Measurements from ENCODE around the gene NSMCE1.
A peak's percentile ranks its signal among the peaks of the same experiment; 100 is the strongest.

The NSMCE1 gene

GRCh38 chr16:27228621-27229501, 39.7 kb downstream of the NSMCE1 start:
- peak; percentile 43 for DNase-seq

DNA sequence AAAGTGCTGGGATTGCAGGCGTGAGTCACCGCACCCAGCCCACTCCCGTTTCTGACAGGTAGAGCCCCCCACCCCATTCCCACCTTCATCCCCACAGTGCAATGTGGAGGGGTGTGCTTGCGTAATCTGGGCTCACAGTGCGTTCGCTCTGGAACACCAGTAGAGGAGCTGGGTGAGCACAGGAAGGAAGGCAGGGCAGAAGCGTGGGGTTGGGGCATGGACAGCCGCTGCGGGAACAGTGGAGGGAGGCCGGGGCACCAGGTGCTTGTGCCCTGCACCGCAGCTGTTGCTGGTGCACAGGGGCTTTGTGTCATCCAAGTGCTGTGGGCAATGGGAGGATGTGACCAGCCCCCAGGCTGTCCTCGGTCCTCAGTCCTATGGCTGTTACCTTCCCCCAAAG, 40.5 kb downstream of the NSMCE1 start:
- no peak for DNase-seq

DNA sequence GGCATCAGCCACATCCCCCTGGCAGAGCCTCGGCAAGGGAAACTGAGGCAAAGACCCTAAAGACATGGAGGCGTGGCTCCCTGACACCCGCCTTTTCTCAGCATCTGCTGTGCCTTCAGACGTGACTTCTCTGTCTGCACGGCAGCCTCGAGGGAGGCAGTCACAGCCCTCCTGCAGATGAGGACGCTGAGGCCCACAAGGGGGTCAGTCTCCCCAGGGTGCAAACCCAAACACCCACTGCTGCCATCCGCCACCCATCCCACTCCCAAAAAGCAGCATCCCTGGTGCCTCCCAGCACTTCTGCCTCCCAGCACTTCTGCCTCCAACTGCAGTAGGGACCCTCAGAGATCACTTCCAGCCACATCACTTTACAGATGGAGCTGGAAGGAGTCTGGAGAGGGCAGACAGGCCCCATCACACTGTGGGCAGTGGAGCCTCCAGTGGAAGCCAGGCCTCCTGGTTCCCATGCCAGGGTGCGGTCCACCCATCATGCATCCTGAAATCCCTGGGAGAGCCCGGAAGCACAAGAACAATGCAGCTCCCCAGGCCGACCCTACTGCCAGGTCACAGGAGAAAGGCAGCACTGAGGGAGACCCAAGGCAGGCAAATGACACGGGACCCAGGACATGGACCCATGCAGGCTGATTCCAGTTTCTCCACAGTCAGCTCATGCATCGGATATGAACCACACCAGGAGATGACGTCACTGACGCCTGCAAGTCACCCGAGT, 41.4 kb downstream of the NSMCE1 start:
- no peak for DNase-seq

DNA sequence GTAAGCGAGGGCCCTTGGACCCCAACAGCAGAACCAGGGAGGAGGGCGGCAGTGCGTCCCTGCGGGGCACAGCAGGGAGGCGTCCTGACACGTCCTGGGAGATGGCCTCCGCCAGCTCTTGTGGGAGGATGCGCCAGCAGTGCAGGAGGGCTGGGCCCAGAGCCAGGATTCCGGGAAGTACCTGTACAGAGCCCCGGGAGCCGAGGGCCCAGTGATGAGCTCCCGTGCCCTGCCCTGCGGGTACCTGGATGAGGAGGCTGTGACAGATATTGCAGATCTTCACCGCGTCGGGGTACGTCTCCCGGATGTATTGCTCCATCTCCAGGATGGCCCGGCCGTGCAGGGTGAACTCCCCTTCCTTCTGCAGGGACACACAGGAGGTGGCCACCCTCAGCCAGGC, 42.1 kb downstream of the NSMCE1 start:
- DNase-seq = peak; percentile 10

GRCh38 chr16:27225536-27226360, 42.8 kb downstream of the NSMCE1 start:
- DNase-seq = no peak

GRCh38 chr16:27224741-27225300, 43.8 kb downstream of the NSMCE1 start:
- no peak for DNase-seq

GRCh38 chr16:27224271-27224737, 44.3 kb downstream of the NSMCE1 start:
- DNase-seq = no peak

DNA sequence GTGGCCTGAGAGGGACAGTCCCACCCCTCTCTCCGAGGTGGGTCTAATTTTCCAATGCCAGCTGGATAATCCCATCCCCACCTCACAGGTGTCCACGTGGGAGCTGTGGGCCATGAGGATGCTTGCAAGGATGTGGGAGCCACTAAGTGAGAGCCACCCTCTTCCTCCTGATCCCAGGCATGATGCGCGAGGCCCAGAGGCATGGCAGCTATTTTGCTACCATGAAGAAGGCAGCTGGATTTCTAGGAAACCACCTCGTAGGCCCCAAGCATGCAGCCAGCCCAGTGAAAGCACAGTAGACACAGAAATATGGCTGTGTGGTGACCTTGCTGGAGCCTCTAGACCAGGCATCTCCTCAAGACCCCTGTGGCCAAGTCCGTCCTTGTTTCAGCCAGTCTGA, 44.9 kb downstream of the NSMCE1 start:
- no peak for DNase-seq

- no peak for DNase-seq
Measured at GRCh38 chr16:27223226-27223610, 45.4 kb downstream of the NSMCE1 start.

GRCh38 chr16:27222249-27223225, 46.0 kb downstream of the NSMCE1 start:
- no peak for DNase-seq

- no peak for DNase-seq
Measured at GRCh38 chr16:27221576-27222248, 46.9 kb downstream of the NSMCE1 start.

GRCh38 chr16:27220991-27221390, 47.6 kb downstream of the NSMCE1 start:
- DNase-seq = no peak

DNA sequence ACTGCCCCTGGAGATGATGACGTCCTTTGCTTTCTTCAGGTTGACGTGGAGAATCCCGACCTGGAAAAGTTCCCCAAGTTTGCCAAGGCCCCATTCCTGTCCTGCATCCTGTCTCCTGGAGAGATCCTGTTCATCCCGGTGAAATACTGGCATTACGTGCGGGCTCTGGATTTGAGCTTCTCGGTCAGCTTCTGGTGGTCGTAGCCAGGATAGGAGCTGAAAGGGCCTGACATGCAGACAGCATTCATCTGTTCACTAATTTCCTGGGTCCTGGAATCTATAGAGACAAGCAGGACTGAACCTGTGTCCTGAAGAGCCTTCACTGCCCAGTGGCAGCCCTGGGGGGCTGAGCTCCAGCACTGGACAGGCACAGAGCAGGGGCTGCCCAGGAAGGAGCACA, 48.0 kb downstream of the NSMCE1 start:
- DNase-seq = no peak

DNA sequence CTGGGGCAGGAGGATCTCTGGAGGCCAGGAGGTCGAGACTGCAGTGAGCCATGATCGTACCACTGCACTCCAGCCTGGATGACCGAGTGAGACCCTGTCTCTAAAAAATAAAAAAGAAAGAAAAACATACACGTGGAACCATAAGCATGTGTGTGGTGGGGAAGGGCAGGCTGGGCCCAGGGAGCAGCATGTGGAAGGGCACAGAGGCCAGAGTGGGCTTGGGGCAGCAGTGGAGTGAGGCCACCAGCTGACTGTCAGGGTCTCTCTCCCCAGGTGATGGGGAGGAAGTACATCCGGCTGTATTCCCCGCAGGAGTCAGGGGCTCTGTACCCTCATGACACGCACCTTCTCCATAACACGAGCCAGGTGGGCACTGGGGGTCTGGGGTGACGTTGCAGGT, 48.5 kb downstream of the NSMCE1 start:
- DNase-seq = no peak

GRCh38 chr16:27219161-27219560, 49.4 kb downstream of the NSMCE1 start:
- DNase-seq = no peak

GRCh38 chr16:27218756-27219155, 49.8 kb downstream of the NSMCE1 start:
- DNase-seq = no peak

- DNase-seq = no peak
Measured at GRCh38 chr16:27217256-27217655, 51.3 kb downstream of the NSMCE1 start.

GRCh38 chr16:27216297-27216885, 52.2 kb downstream of the NSMCE1 start:
- no peak for DNase-seq

GRCh38 chr16:27215660-27216059, 52.9 kb downstream of the NSMCE1 start:
- DNase-seq = no peak

GRCh38 chr16:27214084-27214961, 54.2 kb downstream of the NSMCE1 start:
- DNase-seq = no peak

All from NCI-H2029 (cell line).